ENCODE results near the gene ABCB6. TPM values are rescaled to one million over a fixed set of nuclear protein-coding genes. Genes with fewer than 3 reads are reported as not detected.
"Not testable (repeated sequence)": the region's sequence is repeated elsewhere in the genome, so short reads cannot be mapped to it uniquely, and the experiment has no call there.

The ABCB6 gene
- total RNA-seq, 4 donors from 2014 or later: 22.7 to 43.2 (median 36.1) TPM

- TF ChIP-seq CTCF (IDR thresholded peaks at IDR 0.05): no peak
- no peak for TF ChIP-seq POLR2A (IDR thresholded peaks at IDR 0.05)
- no peak for TF ChIP-seq EP300 (IDR thresholded peaks at IDR 0.05)
- peaks cover 0 to 18% (median 9%) of the 10 kb centered on the region in 3 donors for H3K36me3 ChIP-seq
- no peak overlapping the region for H3K27ac ChIP-seq
- DNase-seq (ENCODE audit: low spot score in 2 of 2): peak in 1 of 2 donors; percentile 1
- 86 to 89% methylated on average over 7 of the region's 7 CpGs for WGBS, 2 donors
- H3K9me3 ChIP-seq: no peaks in the 10 kb centered on the region
- peaks cover 0 to 3% of the 10 kb centered on the region in 2 donors for H3K27me3 ChIP-seq
- peaks cover 0 to 27% (median 12%) of the 10 kb centered on the region in 4 donors for H3K4me1 ChIP-seq
- no peak overlapping the region for H3K4me3 ChIP-seq
These were observed 14.2 kb downstream of the ABCB6 start for GRCh38 chr2:219204425-219205164.

- WGBS, 2 donors: 85 to 92% methylated on average over 14 to 18 of the region's 21 CpGs
- H3K9me3 ChIP-seq; H3K4me3 ChIP-seq; H3K27ac ChIP-seq; DNase-seq (ENCODE audit: low spot score in 2 of 2); H3K36me3 ChIP-seq: not testable (repeated sequence)
- H3K4me1 ChIP-seq: peaks cover 0 to 11% (median 0%) of the 10 kb centered on the region in 4 donors
- H3K27me3 ChIP-seq: peaks cover 0 to 11% of the 10 kb centered on the region in 2 donors
These were observed 17.4 kb downstream of the ABCB6 start for GRCh38 chr2:219201331-219201730.

GRCh38 chr2:219200502-219201326 lies 18.0 kb downstream of the ABCB6 start:
- H3K9me3 ChIP-seq, H3K4me3 ChIP-seq, H3K27ac ChIP-seq, H3K4me1 ChIP-seq, H3K36me3 ChIP-seq: not testable (repeated sequence)
- H3K27me3 ChIP-seq: peaks cover 0 to 11% of the 10 kb centered on the region in 2 donors
- peak in 1 of 2 donors; percentile 2 for DNase-seq (ENCODE audit: low spot score in 2 of 2)
- 51 to 56% methylated on average over 24 to 26 of the region's 26 CpGs for WGBS, 2 donors

- Histone ChIP-seq H3K9me3 (no peaks in the 10 kb centered on the region), H3K27me3 (peaks cover 0 to 11% of the 10 kb centered on the region in 2 donors), H3K4me3 (no peak overlapping the region), H3K4me1 (peaks cover 0 to 4% (median 0%) of the 10 kb centered on the region in 4 donors), H3K36me3 (no peaks in the 10 kb centered on the region), H3K27ac (no peak overlapping the region)
- WGBS, 2 donors: 88 to 89% methylated on average over 12 of the region's 12 CpGs
- peak in 1 of 2 donors; percentile 3 for DNase-seq (ENCODE audit: low spot score in 2 of 2)
- TF ChIP-seq EP300 (IDR thresholded peaks at IDR 0.05) (no peak), POLR2A (IDR thresholded peaks at IDR 0.05) (no peak), CTCF (IDR thresholded peaks at IDR 0.05) (no peak)
These were observed 19.1 kb downstream of the ABCB6 start for GRCh38 chr2:219199470-219200211.

GRCh38 chr2:219198974-219199373 lies 19.8 kb downstream of the ABCB6 start:
- no peaks in the 10 kb centered on the region for H3K36me3 ChIP-seq
- TF ChIP-seq POLR2A (IDR thresholded peaks at IDR 0.05) (no peak), CTCF (IDR thresholded peaks at IDR 0.05) (no peak), EP300 (IDR thresholded peaks at IDR 0.05) (no peak)
- DNase-seq (ENCODE audit: low spot score in 2 of 2): no peak
- H3K4me1 ChIP-seq: peaks cover 0 to 4% (median 0%) of the 10 kb centered on the region in 4 donors
- H3K9me3 ChIP-seq: no peaks in the 10 kb centered on the region
- H3K27me3 ChIP-seq: peaks cover 0 to 11% of the 10 kb centered on the region in 2 donors
- H3K27ac ChIP-seq: no peak overlapping the region
- WGBS, 2 donors: 77 to 88% methylated on average over 5 of the region's 5 CpGs
- no peak overlapping the region for H3K4me3 ChIP-seq

All from tibial nerve (tissue), 4 donors.